Fibroblast of gingiva (primary cell): ENCODE results near the gene CDH11.

Source experiments
- DNase-seq: peaks from one replicate; pipeline ENCODE4 v3.0.0-alpha.2; 2011; ENCODE audit warnings: low read depth

The CDH11 gene

DNA sequence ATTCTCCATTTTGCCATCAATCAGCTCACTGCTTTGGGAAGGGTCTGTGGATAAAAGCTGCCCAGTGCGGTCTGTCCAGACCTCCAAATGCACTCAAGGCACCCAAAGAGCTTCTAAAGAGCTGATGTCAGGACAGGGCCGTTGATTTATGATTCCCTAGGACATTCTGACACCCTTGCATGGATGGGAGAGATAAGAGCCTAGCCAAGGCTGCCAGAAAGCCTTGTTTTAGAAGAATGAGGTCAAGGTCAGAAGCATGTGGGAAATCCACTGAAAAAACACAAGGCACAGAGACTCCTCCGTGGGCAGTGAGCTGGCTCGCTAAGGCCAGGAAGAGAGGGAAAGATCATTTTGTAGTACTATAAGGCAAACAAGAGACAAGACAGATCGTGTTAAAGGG, 214.0 kb downstream of the CDH11 start:
- DNase-seq = no peak

DNA sequence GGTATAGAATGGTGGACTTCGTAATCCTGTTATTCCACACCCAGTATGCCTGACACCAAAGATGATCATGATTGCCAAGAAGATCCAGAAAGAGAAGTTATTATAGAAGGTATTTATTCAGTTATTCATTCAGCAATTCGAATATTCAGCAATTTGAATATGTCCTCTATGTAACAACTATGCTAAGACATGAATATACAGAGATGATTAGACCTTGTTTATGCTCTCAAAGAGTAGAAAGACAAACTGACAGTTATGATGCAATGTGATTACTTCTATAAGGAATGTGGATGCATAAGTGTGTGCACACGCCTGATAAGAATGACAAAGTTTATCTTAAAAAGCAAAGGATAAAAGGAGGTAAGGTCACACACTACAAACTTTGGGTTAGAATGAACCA, 218.1 kb downstream of the CDH11 start:
- DNase-seq = no peak

DNA sequence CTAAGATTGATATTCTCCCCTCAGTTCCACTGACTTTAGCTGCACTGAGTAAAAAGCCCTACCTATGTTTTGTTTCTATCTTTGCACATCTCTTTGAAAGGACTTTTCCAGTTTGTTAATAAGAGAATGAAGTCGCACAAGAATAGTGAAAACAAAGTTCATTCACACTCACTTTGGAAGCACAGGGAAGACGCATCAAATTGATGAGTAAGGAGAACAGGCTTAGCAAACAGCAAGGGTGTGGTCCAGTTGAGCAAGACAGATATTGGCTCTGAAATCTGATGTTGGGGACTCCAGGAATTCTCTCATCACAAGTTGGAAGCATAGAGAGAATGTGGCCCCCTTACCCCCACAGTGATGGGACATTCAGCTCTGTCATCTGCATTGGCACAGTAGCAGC, 221.3 kb downstream of the CDH11 start:
- DNase-seq = no peak

DNA sequence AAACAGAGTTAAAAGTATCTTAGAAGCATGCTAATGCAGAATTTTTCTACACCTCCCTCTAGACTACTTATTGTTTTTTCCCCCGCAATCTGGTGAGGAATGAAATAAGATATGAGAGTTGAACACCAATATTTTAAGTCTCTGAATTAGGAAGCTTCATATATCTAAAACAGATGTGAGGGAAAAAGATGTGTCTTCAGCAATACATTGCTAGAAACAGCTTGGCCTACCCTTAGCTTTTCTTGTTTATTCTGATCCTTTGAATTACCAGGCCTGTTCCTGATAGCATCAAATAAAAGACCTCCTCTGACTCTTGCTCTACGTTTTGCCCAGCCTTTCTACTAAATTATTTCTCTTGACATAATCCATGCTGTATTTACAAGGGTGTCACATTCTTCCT, 221.8 kb downstream of the CDH11 start:
- DNase-seq = no peak

DNA sequence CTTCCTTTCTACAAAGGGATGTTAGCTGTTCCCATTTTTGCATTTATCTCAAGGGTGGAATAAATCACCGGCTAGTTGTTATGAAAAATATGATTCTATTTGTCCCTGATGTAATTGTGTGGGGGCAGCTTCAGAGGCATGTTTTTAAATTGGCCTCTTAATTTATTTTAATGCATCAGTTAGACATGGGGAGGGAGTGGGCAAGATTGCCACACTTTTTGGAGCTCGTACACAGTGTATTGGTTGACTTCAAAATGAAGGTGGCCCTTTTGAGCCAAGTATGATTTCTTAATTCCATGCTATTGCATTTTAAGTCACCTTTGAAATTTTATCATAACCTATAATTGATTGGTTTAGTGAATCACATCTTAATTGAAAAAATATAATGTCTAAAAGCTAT, 223.7 kb downstream of the CDH11 start:
- no peak for DNase-seq
